Urinary bladder (tissue), 4 donors: ENCODE results near the gene GLP2R. TPM values are rescaled to one million over a fixed set of nuclear protein-coding genes. Genes with fewer than 3 reads are reported as not detected.
"Not testable (repeated sequence)": the region's sequence is repeated elsewhere in the genome, so short reads cannot be mapped to it uniquely, and the experiment has no call there.

Experiments
- DNase-seq: peaks from one replicate; pipeline ENCODE4 v3.0.0-alpha.2; 2015; ENCODE audit errors: extremely low spot score
- H3K27ac ChIP-seq: one replicate; pipeline ENCODE4 v1.5.1; 2013; ENCODE audit warnings: low read depth, mild to moderate bottlenecking, moderate library complexity
- H3K36me3 ChIP-seq: one replicate; pipeline ENCODE4 v1.6.1; 2013; ENCODE audit warnings: mild to moderate bottlenecking, moderate library complexity; ENCODE audit not compliant: insufficient read depth
- H3K4me1 ChIP-seq: one replicate; pipeline ENCODE4 v1.6.1; 2013; ENCODE audit warnings: mild to moderate bottlenecking, moderate library complexity; ENCODE audit not compliant: insufficient read depth
- H3K4me3 ChIP-seq: one replicate; pipeline ENCODE4 v1.5.1; 2013; ENCODE audit warnings: low read depth, low read length
- WGBS: extraction: QIAGEN DNeasy Blood & Tissue Kit; methylation state at CpG from one replicate; pipeline ENCODE4 v1.1.7; 2013; 5-methylcytosine and 5-hydroxymethylcytosine counted together
- polyA plus RNA-seq: library from polyadenylated mRNA; stranded (reverse); fragments of 200-250 nt; gene quantifications from one replicate; pipeline ENCODE4 v1.2.3, GENCODE V29; 2013
- total RNA-seq: library from RNA; depleted of rRNA; stranded (reverse); fragments of >200 nt; gene quantifications from one replicate; pipeline ENCODE4 v1.2.3, GENCODE V29; 2014
- donor health status: healthy with polysubstance abuse.
- donor health status: healthy.

Gene GLP2R, protein sequence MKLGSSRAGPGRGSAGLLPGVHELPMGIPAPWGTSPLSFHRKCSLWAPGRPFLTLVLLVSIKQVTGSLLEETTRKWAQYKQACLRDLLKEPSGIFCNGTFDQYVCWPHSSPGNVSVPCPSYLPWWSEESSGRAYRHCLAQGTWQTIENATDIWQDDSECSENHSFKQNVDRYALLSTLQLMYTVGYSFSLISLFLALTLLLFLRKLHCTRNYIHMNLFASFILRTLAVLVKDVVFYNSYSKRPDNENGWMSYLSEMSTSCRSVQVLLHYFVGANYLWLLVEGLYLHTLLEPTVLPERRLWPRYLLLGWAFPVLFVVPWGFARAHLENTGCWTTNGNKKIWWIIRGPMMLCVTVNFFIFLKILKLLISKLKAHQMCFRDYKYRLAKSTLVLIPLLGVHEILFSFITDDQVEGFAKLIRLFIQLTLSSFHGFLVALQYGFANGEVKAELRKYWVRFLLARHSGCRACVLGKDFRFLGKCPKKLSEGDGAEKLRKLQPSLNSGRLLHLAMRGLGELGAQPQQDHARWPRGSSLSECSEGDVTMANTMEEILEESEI
- total RNA-seq, result 5.5 TPM
- polyA plus RNA-seq, result 10.9 TPM

DNA sequence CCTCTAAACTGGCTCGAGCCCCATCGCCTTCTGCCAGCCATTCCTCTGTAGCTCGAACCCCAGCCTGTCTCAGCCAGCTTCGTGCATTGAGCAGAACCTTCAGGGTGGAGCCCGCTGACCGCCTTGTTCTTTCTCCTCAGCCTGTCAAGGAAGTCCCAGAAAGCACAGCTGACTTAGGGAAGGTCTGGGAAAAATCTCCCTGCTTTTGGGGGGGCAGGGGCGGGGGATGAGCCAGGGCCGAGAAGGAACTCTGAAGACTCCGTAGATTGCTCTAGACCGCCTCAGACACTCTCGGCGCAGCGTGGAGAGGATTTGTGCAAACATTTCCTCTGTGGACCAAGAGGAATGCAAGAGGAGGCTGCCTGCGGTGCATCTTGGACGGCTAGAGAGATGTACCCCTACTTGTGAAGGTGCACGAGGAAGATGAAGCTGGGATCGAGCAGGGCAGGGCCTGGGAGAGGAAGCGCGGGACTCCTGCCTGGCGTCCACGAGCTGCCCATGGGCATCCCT, at the start of gene GLP2R:
GLP2R (plus strand) TSS at position 284 of the 510 bp plus-strand sequence; CDS start at position 424, 140 bp downstream.
- Histone ChIP-seq H3K36me3 (no peaks in the 10 kb centered on the region), H3K4me1 (no peaks in the 10 kb centered on the region), H3K4me3 (no peak within 1 kb of the TSS), H3K27ac (no peak within 1 kb of the TSS)
- WGBS, result 45% methylated on average over 21 of the region's 21 CpGs
- no peak for DNase-seq

DNA sequence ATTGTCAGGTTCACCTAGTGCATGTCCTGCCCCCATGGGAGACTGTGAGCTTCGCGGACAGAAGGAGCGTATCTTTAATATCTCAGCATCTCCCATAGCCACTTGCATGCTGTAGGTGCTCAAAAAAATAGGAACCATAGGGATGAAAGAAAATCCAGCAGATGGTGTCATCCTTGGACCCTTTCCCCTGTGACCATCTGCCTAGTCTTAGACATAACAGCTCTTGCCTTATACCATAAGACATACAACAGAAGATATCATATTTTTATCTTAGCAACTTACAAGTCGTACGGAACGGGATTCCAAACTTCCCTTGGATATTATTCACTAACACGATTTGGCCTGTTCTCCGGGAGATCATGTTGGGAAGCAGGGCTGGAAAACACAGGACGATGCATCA, 48.8 kb upstream of the GLP2R start:
- WGBS, result 82% methylated on average over 9 of the region's 9 CpGs
- no peaks in the 10 kb centered on the region for H3K4me1 ChIP-seq
- H3K4me3 ChIP-seq, result no peak overlapping the region
- H3K36me3 ChIP-seq, result no peaks in the 10 kb centered on the region
- DNase-seq, result no peak
- H3K27ac ChIP-seq, result no peak overlapping the region

GRCh38 chr17:9780552-9780951, 45.2 kb upstream of the GLP2R start:
- no peak for DNase-seq
- H3K36me3 ChIP-seq, result no peaks in the 10 kb centered on the region
- H3K4me3 ChIP-seq, result no peak overlapping the region
- no peaks in the 10 kb centered on the region for H3K4me1 ChIP-seq
- 87% methylated on average over 3 of the region's 3 CpGs for WGBS
- no peak overlapping the region for H3K27ac ChIP-seq

GRCh38 chr17:9783050-9783449, 42.7 kb upstream of the GLP2R start:
- no peak for DNase-seq
- Histone ChIP-seq H3K27ac (no peak overlapping the region), H3K4me3 (no peak overlapping the region), H3K36me3 (no peaks in the 10 kb centered on the region), H3K4me1 (no peaks in the 10 kb centered on the region)
- WGBS, result 73% methylated on average over 4 of the region's 4 CpGs

GRCh38 chr17:9783465-9783864, 42.3 kb upstream of the GLP2R start:
- H3K27ac ChIP-seq, H3K4me1 ChIP-seq, H3K4me3 ChIP-seq, DNase-seq, H3K36me3 ChIP-seq: not testable (repeated sequence)
- 88% methylated on average over 5 of the region's 5 CpGs for WGBS

DNA sequence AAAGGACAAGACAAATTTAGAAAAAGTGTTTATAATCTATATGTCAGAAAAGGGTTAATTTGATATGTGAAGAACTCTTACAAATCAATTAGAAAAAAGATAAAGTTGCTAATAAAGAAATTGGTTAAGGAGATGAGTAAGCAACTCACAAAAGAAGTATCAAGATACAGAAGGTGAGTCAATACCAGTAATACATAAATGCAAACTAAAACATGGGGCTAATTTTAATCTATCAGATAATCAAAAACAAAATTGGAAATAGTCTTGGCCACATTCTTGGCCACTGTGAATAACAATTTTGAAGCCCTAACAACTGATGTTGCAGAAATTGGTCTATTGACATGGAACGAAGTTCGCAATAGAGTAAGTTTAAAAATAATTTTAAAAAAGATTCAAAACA, 41.2 kb upstream of the GLP2R start:
- DNase-seq, result no peak
- WGBS, result 95% methylated on average over 2 of the region's 2 CpGs

GRCh38 chr17:9788601-9789000, 37.1 kb upstream of the GLP2R start:
- 89% methylated on average over 8 of the region's 8 CpGs for WGBS

More for the DNA sequence above, 41.2 kb upstream of the GLP2R start:
- Histone ChIP-seq H3K27ac (no peak overlapping the region), H3K4me3 (no peak overlapping the region), H3K36me3 (no peaks in the 10 kb centered on the region), H3K4me1 (no peaks in the 10 kb centered on the region)

GRCh38 chr17:9790316-9790715, 35.4 kb upstream of the GLP2R start:
- Histone ChIP-seq H3K27ac (no peak overlapping the region), H3K4me3 (no peak overlapping the region)

More at GRCh38 chr17:9788601-9789000, 37.1 kb upstream of the GLP2R start:
- DNase-seq, result no peak
- H3K27ac ChIP-seq, result no peak overlapping the region
- H3K4me1 ChIP-seq, result no peaks in the 10 kb centered on the region
- H3K4me3 ChIP-seq, result no peak overlapping the region
- no peaks in the 10 kb centered on the region for H3K36me3 ChIP-seq

GRCh38 chr17:9790889-9791876, 34.5 kb upstream of the GLP2R start, which contains the start of gene DHRS7C:
Gene DHRS7C (minus strand): TSS chr17:9791592. CDS start chr17:9791284, 308 bp downstream.
- Histone ChIP-seq H3K27ac (no peak within 1 kb of the TSS), H3K4me1 (no peaks in the 10 kb centered on the region), H3K36me3 (no peaks in the 10 kb centered on the region), H3K4me3 (no peak within 1 kb of the TSS)
- DNase-seq, result no peak
- WGBS, result 57% methylated on average over 15 of the region's 15 CpGs

More at GRCh38 chr17:9790316-9790715, 35.4 kb upstream of the GLP2R start:
- Histone ChIP-seq H3K4me1 (no peaks in the 10 kb centered on the region), H3K36me3 (no peaks in the 10 kb centered on the region)
- DNase-seq, result no peak
- 91% methylated on average over 4 of the region's 4 CpGs for WGBS

- no peak overlapping the region for H3K27ac ChIP-seq
- DNase-seq, result no peak
- 93% methylated on average over 15 of the region's 15 CpGs for WGBS
- no peak overlapping the region for H3K4me3 ChIP-seq
- H3K4me1 ChIP-seq, result no peaks in the 10 kb centered on the region
- H3K36me3 ChIP-seq, result no peaks in the 10 kb centered on the region
Measured at GRCh38 chr17:9792181-9792840, 33.4 kb upstream of the GLP2R start.

DNA sequence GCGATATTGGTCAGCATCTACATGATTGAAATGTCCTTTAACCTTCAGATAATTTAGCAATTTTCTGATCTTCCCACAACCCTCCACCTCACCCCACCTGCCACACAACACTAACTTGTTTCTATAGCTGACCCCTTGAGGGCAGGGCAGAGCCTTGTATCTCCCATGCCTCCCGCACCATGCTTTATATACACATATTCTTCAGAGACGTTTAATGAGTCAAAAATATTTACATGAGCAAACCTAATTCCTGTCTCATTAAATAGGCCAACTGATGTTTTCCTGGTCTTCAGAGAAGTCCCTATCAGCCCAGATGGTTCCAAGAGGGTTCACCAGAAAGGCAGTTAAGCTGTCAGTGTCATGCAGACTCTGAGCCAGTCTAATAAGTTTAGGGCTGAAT, 27.7 kb upstream of the GLP2R start:
- Histone ChIP-seq H3K4me3 (no peak overlapping the region), H3K4me1 (no peaks in the 10 kb centered on the region), H3K36me3 (no peaks in the 10 kb centered on the region), H3K27ac (no peak overlapping the region)
- DNase-seq, result no peak
- WGBS, result 65% methylated on average over 3 of the region's 3 CpGs

DNA sequence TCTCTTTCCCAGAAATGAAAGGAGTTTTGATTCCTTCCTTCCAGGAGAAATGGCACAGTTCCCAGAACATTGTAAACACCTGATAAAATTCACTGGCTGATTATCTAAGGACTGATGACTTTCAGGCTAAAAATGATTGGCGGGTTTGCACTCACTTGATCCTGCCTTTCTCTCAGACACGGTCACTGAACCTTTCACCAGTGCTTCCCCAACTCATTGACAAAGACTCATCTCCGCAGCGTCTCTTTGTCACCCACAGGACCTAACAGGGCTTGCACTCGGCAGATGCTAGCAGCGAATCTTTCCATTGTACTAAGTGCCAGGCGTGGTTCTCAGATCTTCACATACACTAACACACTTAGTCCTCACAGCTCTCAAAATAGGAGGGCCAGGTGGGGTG, 27.0 kb upstream of the GLP2R start:
- DNase-seq, result no peak
- WGBS, result 70% methylated on average over 7 of the region's 7 CpGs
- Histone ChIP-seq H3K36me3 (no peaks in the 10 kb centered on the region), H3K4me1 (no peaks in the 10 kb centered on the region), H3K4me3 (no peak overlapping the region), H3K27ac (no peak overlapping the region)

- H3K4me1 ChIP-seq, result no peaks in the 10 kb centered on the region
- H3K36me3 ChIP-seq, result no peaks in the 10 kb centered on the region
- 54% methylated on average over 2 of the region's 2 CpGs for WGBS
- no peak for DNase-seq
- H3K27ac ChIP-seq, result no peak overlapping the region
- no peak overlapping the region for H3K4me3 ChIP-seq
Measured at GRCh38 chr17:9801505-9801904, 24.2 kb upstream of the GLP2R start.
